ENCODE measurements around the gene TCF4.

The TCF4 gene

GRCh38 chr18:55607773-55608172 is 19.8 kb upstream of the TCF4 start (continued):
- no peak for TF ChIP-seq ZNF23 (tag by site-specific recombination; IDR thresholded peaks at IDR 0.05; ENCODE audit: borderline replicate concordance)

- no peaks in the 10 kb centered on the region for H3K4me1 ChIP-seq (ENCODE audit: control insufficient read depth, insufficient read depth, low read length)
- ChIA-PET CTCF (no interaction called here), POLR2A (no interaction called here)
- TF ChIP-seq GFI1B (tag by site-specific recombination; IDR thresholded peaks at IDR 0.05) (no peak), YY1 (tag by site-specific recombination; IDR thresholded peaks at IDR 0.05) (no peak), ZNF19 (tag by site-specific recombination; IDR thresholded peaks at IDR 0.05; ENCODE audit: low read depth) (no peak), ZNF221 (tag by site-specific recombination; IDR thresholded peaks at IDR 0.05; ENCODE audit: borderline replicate concordance) (no peak), ZNF521 (tag by site-specific recombination; IDR thresholded peaks at IDR 0.05) (no peak), ZNF114 (tag by site-specific recombination; IDR thresholded peaks at IDR 0.05) (no peak), MEIS1 (CRISPR knock-in tag; IDR thresholded peaks at IDR 0.05; ENCODE audit: borderline replicate concordance) (no peak), ZNF626 (tag by site-specific recombination; IDR thresholded peaks at IDR 0.05) (no peak), EGR2 (tag by site-specific recombination; IDR thresholded peaks at IDR 0.05; ENCODE audit: low read depth) (no peak), ZNF433 (tag by site-specific recombination; IDR thresholded peaks at IDR 0.05; ENCODE audit: low read depth) (no peak), ZNF416 (tag by site-specific recombination; IDR thresholded peaks at IDR 0.05) (no peak), ZNF2 (tag by site-specific recombination; IDR thresholded peaks at IDR 0.05) (no peak), HOXD13 (CRISPR knock-in tag; IDR thresholded peaks at IDR 0.05; ENCODE audit: borderline replicate concordance) (no peak), ZNF660 (tag by site-specific recombination; IDR thresholded peaks at IDR 0.05) (no peak), ZNF596 (tag by site-specific recombination; IDR thresholded peaks at IDR 0.05) (no peak), ZNF555 (tag by site-specific recombination; conservative IDR thresholded peaks at IDR 0.05) (no peak)
- H3K9me3 ChIP-seq (ENCODE audit: control insufficient read depth, insufficient read depth, low read depth, low read length): no peaks in the 10 kb centered on the region
- no peak overlapping the region for H3K4me3 ChIP-seq (ENCODE audit: low read depth, low read length)
- no peaks in the 10 kb centered on the region for H3K36me3 ChIP-seq (ENCODE audit: control insufficient read depth in 2 of 2, insufficient read depth in 1 of 2, low read length in 2 of 2)
- H3K27ac ChIP-seq (ENCODE audit: extremely low read depth, low read depth, low read length): no peak overlapping the region
Observed at GRCh38 chr18:55605733-55606338, 17.8 kb upstream of the TCF4 start.

- no peaks in the 10 kb centered on the region for H3K36me3 ChIP-seq (ENCODE audit: control insufficient read depth in 2 of 2, insufficient read depth in 1 of 2, low read length in 2 of 2)
- H3K27ac ChIP-seq (ENCODE audit: extremely low read depth, low read depth, low read length): no peak overlapping the region
- no peaks in the 10 kb centered on the region for H3K9me3 ChIP-seq (ENCODE audit: control insufficient read depth, insufficient read depth, low read depth, low read length)
- POLR2A ChIA-PET: interaction anchor here (0.6 kb wide), 1 partner anchor 376 kb away, joined by 4 read pairs; no protein-coding TSS in a partner anchor
- CTCF ChIA-PET: interaction anchor here (0.9 to 1.0 kb wide), 2 partner anchors 163 to 369 kb away, joined by 3 read pairs; no protein-coding TSS in a partner anchor
- no peaks in the 10 kb centered on the region for H3K4me1 ChIP-seq (ENCODE audit: control insufficient read depth, insufficient read depth, low read length)
- H3K4me3 ChIP-seq (ENCODE audit: low read depth, low read length): no peak overlapping the region
- TF ChIP-seq YY2 (tag by site-specific recombination; IDR thresholded peaks at IDR 0.05) (no peak), IKZF3 (tag by site-specific recombination; IDR thresholded peaks at IDR 0.05) (no peak), ZNF473 (tag by site-specific recombination; IDR thresholded peaks at IDR 0.05) (no peak), ZNF48 (tag by site-specific recombination; IDR thresholded peaks at IDR 0.05) (no peak), ZNF785 (tag by site-specific recombination; IDR thresholded peaks at IDR 0.05) (no peak), ZNF513 (tag by site-specific recombination; IDR thresholded peaks at IDR 0.05) (no peak), ZNF214 (tag by site-specific recombination; IDR thresholded peaks at IDR 0.05; ENCODE audit: borderline replicate concordance) (no peak), ZFHX2 (tag by site-specific recombination; conservative IDR thresholded peaks at IDR 0.05) (no peak), AEBP2 (tag by site-specific recombination; IDR thresholded peaks at IDR 0.05; ENCODE audit: borderline replicate concordance) (no peak), ZNF221 (tag by site-specific recombination; IDR thresholded peaks at IDR 0.05; ENCODE audit: borderline replicate concordance) (no peak), ZNF510 (tag by site-specific recombination; IDR thresholded peaks at IDR 0.05; ENCODE audit: insufficient replicate concordance) (no peak), ZNF114 (tag by site-specific recombination; IDR thresholded peaks at IDR 0.05) (no peak), ZNF26 (tag by site-specific recombination; IDR thresholded peaks at IDR 0.05) (no peak), ZNF391 (tag by site-specific recombination; IDR thresholded peaks at IDR 0.05; ENCODE audit: borderline replicate concordance, low read depth) (no peak), ZNF426 (tag by site-specific recombination; IDR thresholded peaks at IDR 0.05) (no peak), OVOL3 (tag by site-specific recombination; IDR thresholded peaks at IDR 0.05) (no peak)
Observed at GRCh38 chr18:55603775-55604174, 15.8 kb upstream of the TCF4 start.
